A673 (cell line): ENCODE results near the gene TSPO. TPM values are rescaled to one million over a fixed set of nuclear protein-coding genes. Genes with fewer than 3 reads are reported as not detected.

Experiments used
- BruUV-seq: library from RNA; stranded (reverse); fragments of 400-500 nt; replicated peaks from 2 replicates; lab custom pipeline; 2021; lab: Mats Ljungman, UMichigan
- CTCF ChIA-PET: fragments of 300-600 bp; sonication (Branson Sonifier 250); formaldehyde crosslinking; loops from one replicate; lab custom pipeline; 2022; ENCODE audit warnings: antibody characterized with exemption; lab: Charles Lee
- POLR2A ChIA-PET: fragments of 300-600 bp; sonication (Branson Sonifier 250); formaldehyde crosslinking; loops from one replicate; lab custom pipeline; 2022; ENCODE audit warnings: antibody characterized with exemption; ENCODE audit not compliant: low non-redundant PET; lab: Charles Lee
- DNase-seq: peaks from one replicate; pipeline ENCODE4 v3.0.0-alpha.2; 2015; ENCODE audit warnings: low spot score
- H3K27ac ChIP-seq: fragments of 200-600 bp; sonication (generic); 2 replicates; pipeline ENCODE4 v1.5.1; 2016; ENCODE audit warnings: mixed run types, low read depth, mild to moderate bottlenecking, mixed read lengths, antibody characterized with exemption, low read length; ENCODE audit not compliant: poor library complexity, severe bottlenecking
- H3K27me3 ChIP-seq: fragments of 200-600 bp; sonication (generic); replicated peaks from 2 replicates; pipeline ENCODE4 v1.6.1; 2017; ENCODE audit warnings: mixed run types, low read depth, mild to moderate bottlenecking, mixed read lengths, antibody characterized with exemption, low read length; ENCODE audit not compliant: insufficient read depth, poor library complexity
- H3K36me3 ChIP-seq: fragments of 200-600 bp; sonication (generic); 2 replicates; pipeline ENCODE4 v1.6.1; 2016; ENCODE audit warnings: mixed run types, mild to moderate bottlenecking, mixed read lengths, antibody characterized with exemption, low read length; ENCODE audit not compliant: insufficient read depth, poor library complexity, severe bottlenecking
- H3K4me1 ChIP-seq: fragments of 200-600 bp; sonication (generic); 2 replicates; pipeline ENCODE4 v1.6.1; 2017; ENCODE audit warnings: mixed run types, mild to moderate bottlenecking, mixed read lengths, antibody characterized with exemption, low read length; ENCODE audit not compliant: insufficient read depth, poor library complexity, severe bottlenecking
- H3K4me3 ChIP-seq: fragments of 200-600 bp; sonication (generic); 2 replicates; pipeline ENCODE4 v1.5.1; 2016; ENCODE audit warnings: low read depth, mixed run types, mild to moderate bottlenecking, mixed read lengths, low read length; ENCODE audit not compliant: poor library complexity, severe bottlenecking
- H3K9me3 ChIP-seq: fragments of 200-600 bp; sonication (generic); 2 replicates; pipeline ENCODE4 v1.6.1; 2016; ENCODE audit warnings: mixed run types, low read depth, mild to moderate bottlenecking, mixed read lengths, antibody characterized with exemption, low read length; ENCODE audit not compliant: poor library complexity, severe bottlenecking
- CTCF ChIP-seq: fragments of 300-800, 200-600 bp; sonication (generic); conservative IDR thresholded peaks from 2 replicates; pipeline ENCODE4 v1.5.1; 2017; ENCODE audit warnings: low read depth, mild to moderate bottlenecking, antibody characterized with exemption, low read length, moderate library complexity, mixed read lengths
- EZH2 ChIP-seq: fragments of 200-600 bp; sonication (generic); IDR thresholded peaks from 2 replicates; pipeline ENCODE4 v1.6.1; 2017; ENCODE audit warnings: borderline replicate concordance, low read depth, mild to moderate bottlenecking, mixed read lengths, antibody characterized with exemption, low read length; ENCODE audit not compliant: poor library complexity, severe bottlenecking
- intact Hi-C: fragments of 100-400 bp; cut with micrococcal nuclease; formaldehyde crosslinking; loops from one replicate; pipeline ENCODE4 v1.10.0; 2022; ENCODE audit not compliant: unreplicated experiment
- total RNA-seq: library from RNA; stranded (reverse); gene quantifications from 2 replicates; pipeline ENCODE4 v1.2.3, GENCODE V29; 2021

TSPO gene
- total RNA-seq, 1 experiment from 2014 or later: 105 TPM

DNA sequence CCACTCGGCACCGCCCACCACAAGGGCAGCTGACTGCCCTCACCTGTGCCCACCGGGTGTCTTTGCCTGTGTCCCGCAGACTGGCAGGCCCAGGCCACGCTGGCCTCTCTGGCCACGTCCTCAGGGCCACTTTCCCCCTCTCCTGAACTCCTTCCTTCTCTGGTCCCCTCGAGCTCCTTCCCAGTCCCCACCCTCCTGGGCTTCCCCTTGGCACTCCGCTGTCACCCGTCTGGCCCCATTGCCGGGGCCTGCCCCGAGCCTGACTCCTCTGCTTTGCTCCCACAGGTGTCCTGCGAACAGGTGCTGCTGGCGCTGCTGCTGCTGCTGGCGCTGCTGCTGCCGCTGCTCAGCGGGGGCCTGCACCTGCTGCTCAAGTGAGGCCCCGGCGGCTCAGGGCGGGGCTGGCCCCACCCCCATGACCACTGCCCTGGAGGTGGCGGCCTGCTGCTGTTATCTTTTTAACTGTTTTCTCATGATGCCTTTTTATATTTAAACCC is 22.4 kb upstream of the TSPO start:
- ChIA-PET POLR2A (no interaction called here), CTCF (no interaction called here)
- no peaks in the 10 kb centered on the region for H3K27me3 ChIP-seq
- H3K4me3 ChIP-seq: no peak overlapping the region
- H3K4me1 ChIP-seq: peaks cover 6% of the 10 kb centered on the region
- no peak for TF ChIP-seq CTCF
- DNase-seq: no peak
- intact Hi-C loops: no loop called here
- H3K27ac ChIP-seq: no peak overlapping the region
- BruUV-seq: no TSS peak
- peaks cover 8% of the 10 kb centered on the region for H3K36me3 ChIP-seq
- no peaks in the 10 kb centered on the region for H3K9me3 ChIP-seq

GRCh38 chr22:43129426-43130425 is 21.6 kb upstream of the TSPO start:
- H3K4me1 ChIP-seq: peaks cover 6% of the 10 kb centered on the region
- intact Hi-C loops: no loop called here
- BruUV-seq: no TSS peak
- no peak for DNase-seq
- POLR2A ChIA-PET: no interaction called here
- H3K36me3 ChIP-seq: peaks cover 13% of the 10 kb centered on the region
- H3K9me3 ChIP-seq: no peaks in the 10 kb centered on the region
- H3K27ac ChIP-seq: no peak overlapping the region
- CTCF ChIA-PET: interaction anchor here (0.6 kb wide), 1 partner anchor 11 kb away, joined by 5 read pairs; no protein-coding TSS in a partner anchor
- H3K27me3 ChIP-seq: no peaks in the 10 kb centered on the region
- TF ChIP-seq EZH2: no peak
- no peak for TF ChIP-seq CTCF
- H3K4me3 ChIP-seq: no peak overlapping the region

- no peak overlapping the region for H3K4me3 ChIP-seq
- intact Hi-C loops: no loop called here
- H3K4me1 ChIP-seq: no peaks in the 10 kb centered on the region
- no peaks in the 10 kb centered on the region for H3K27me3 ChIP-seq
- no peak for DNase-seq
- CTCF ChIA-PET: no interaction called here
- H3K9me3 ChIP-seq: no peaks in the 10 kb centered on the region
- POLR2A ChIA-PET: no interaction called here
- peaks cover 31% of the 10 kb centered on the region for H3K36me3 ChIP-seq
- no peak for TF ChIP-seq EZH2
- no TSS peak for BruUV-seq
- no peak overlapping the region for H3K27ac ChIP-seq
Observed at GRCh38 chr22:43131773-43132501, 19.4 kb upstream of the TSPO start.
